GM19463 (cell line): Measurements from ENCODE around the gene AFG1L.
"Not testable (repeated sequence)": the region's sequence is repeated elsewhere in the genome, so short reads cannot be mapped to it uniquely, and the experiment has no call there.

Experiments
- ATAC-seq: cut with Tn5 transposase; IDR thresholded peaks from one replicate; pipeline ENCODE4 v1.9.1; 2021; ENCODE audit warnings: mild to moderate bottlenecking, moderate library complexity; ENCODE audit not compliant: unreplicated experiment

AFG1L gene

DNA sequence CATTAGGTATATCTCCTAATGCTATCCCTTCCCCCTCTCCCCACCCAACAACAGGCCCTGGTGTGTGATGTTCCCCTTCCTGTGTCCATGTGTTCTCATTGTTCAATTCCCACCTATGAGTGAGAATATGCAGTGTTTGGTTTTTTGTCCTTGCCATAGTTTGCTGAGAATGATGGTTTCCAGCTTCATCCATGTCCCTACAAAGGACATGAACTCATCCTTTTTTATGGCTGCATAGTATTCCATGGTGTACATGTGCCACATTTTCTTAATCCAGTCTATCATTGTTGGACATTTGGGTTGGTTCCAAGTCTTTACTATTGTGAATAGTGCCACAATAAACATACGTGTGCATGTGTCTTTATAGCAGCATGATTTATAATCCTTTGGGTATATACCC is 154.9 kb downstream of the AFG1L start:
- not testable (repeated sequence) for ATAC-seq

DNA sequence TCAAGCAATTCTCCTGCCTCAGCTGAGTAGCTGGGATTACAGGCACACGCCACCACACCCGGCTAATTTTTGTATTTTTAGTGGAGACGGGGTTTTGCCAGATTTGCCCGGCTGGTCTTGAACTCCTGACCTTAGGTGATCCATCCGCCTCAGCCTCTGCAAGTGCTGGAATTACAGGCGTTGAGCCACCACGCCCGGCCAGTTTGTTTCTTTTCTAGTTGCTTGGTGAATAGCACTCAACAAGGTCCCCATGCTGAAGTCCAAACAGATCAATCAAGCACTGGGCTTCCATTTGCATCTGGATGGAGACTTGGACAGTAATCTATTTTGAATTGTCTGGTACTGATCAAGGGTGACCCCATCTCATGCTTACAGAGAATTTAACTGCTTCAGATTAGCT is 157.0 kb downstream of the AFG1L start:
- ATAC-seq, result no peak

DNA sequence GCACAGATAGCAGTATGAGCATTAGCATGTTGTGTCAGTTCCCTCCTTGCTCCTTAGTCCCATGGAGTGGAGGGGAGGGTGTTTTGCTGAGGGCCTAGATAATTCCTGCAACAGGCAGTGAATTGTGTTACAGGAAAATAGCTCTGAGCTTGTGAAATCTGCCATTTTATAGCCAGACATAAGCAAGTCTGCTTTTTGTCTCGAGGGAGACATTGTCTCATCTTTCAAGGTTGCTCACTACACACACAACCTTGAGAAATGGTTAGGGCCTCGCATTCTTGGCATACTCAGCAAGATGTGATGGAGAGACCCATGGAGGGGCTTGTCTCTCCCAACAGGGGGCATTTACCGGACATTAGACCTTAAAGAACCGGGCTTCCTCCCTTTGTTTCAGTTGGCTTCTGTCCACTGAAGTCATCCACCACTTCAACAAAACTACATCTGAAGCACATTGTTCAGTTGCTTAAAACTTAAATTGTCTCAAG is 157.9 kb downstream of the AFG1L start:
- no peak for ATAC-seq

DNA sequence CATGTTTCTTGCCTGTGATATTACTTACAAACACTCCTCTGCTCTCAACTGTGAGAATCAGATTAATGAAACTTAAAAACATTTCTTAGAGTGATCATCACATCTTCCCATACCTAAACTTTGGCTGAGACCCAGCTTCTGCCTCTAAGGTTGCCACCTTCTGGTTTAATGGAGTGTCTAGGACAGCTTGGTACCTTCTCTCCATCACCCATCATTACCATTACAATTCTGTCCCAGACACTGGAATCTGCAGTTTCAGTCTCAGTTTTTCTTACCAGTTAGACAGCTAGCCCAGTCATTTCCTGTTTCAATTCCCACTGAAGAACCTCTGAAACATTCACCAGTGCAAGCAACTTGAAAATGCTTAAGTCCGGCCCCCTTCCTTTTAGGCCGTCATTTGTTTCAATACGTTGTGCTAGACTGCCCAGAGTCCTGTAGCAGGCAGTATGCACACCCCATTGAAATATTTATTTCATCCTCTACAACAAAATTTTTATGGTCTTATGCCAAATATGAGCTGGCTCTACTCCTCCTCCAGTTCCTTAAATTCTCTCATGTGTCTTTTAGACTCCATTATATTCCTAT is 158.8 kb downstream of the AFG1L start:
- no peak for ATAC-seq

DNA sequence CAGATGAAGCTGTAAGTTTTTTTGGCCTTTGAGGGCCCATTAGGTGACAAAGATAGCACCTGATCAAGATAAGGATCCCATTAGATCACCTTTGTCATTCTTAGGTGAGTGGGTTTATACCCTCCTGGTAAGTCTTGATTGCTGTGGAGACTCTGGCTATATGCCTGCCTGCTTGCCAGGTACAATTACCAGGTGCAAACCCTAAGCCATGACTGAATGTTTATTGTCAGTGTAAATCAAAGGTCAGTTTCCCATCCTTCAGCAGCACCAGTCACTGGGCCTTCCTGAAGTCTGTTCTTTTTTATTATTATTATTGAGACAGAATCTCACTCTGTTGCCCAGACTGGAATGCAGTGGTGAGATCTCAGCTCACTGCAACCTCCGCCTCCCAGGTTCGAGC is 159.5 kb downstream of the AFG1L start:
- no peak for ATAC-seq

DNA sequence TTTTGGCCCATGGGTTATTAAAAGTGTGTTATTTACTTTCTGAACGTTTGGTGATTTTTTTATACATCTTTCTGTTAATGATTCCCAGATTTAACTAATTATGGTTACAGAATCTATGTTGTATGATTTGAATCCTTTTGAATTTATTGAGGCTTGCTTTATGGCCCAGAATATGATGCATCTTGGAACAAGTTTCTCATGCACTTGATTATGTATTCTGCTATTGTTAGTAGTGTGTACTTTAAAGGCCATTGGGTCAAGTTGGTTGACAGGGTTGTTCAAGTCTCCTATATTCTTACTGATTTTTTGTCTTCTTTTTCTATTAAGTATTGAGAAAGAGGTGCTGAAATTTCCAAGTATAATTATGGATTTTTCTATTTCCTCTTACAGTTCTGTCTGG is 160.8 kb downstream of the AFG1L start:
- ATAC-seq, result no peak

DNA sequence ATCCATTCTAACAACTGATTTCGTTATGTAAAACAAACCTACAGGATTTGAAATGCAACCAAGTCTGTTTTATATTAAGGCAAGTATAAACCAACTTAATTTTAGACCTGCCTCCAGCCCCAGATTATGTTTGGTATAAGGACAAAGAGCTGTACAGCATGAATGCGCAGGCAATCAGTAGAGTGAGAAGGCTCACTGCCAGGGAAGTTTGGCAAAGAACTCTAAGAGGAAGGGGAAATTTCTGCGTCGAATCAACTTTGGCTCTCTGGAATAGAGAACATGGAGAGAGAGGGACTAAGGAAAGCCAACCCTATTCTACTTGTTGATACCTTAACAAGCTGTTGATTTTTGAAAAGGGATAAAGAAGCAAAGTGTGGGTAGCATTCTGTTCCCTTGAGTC is 168.9 kb downstream of the AFG1L start:
- ATAC-seq, result no peak

DNA sequence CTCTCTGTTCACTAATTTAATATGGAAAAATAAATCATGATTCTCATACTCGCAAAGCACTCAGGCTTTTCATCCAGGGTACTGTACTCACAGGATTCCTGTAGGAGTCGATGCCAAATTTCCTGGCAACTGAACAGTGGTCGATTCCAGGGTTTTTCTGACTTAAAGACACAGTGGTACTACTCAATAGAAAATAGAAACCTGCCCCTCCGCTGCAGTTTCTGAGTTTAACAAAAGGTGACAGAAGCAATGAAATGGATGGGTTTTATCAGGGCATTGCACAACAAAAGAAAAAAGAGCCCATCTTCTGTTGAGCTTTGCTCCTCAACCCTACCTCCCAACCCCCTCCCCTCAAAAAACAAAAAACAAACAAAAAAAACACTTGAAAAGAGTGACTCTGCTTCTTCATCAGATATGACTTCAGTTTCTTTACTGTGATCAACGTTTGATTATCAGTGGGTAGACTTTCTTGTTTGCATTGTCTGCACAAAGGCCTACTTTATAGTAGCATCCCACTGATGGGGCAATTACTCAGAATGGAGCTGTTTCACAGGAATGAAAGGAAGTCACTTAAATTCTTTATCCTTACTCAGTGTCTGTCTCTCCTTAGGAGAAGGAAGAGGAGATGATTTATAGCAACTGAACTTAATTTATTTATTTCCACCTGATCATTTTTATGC is 169.7 kb downstream of the AFG1L start:
- ATAC-seq, result no peak

DNA sequence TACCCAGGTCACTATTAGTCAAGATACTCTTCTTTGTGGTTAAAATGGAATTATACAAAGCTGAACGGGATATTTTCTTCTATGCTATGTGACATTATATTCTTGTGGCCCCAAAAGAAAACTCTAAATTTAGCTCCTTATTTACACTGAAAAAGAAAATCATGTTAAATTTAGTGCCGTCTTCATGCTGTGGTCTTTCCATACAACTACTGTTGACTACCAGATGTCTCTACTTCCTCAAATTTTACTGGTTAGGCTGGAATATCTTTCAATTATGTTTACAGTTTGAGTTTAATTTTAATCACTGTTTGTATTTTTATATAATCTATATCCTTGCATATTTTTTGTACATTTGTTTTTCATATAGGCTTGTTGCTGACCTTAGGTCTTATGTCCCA is 170.2 kb downstream of the AFG1L start:
- no peak for ATAC-seq

DNA sequence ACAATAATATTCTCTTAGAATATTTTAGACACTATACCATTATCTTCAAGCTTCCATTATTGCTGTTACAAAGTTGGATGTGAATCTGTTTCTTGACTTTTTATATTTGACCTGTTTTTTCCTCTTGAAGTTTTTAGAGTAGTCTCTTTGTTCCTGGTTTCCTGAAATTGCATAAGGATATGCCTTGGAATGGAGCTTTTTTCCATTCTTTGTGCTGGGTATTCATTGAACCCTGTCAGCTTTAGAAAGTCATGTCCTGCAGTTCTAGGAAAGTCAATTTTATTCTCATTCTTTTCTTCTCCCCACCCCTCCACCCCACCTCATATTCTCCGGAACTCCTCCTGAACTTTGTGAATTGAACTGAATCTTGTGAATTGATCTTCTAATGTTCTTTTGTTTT is 173.5 kb downstream of the AFG1L start:
- ATAC-seq, result no peak

DNA sequence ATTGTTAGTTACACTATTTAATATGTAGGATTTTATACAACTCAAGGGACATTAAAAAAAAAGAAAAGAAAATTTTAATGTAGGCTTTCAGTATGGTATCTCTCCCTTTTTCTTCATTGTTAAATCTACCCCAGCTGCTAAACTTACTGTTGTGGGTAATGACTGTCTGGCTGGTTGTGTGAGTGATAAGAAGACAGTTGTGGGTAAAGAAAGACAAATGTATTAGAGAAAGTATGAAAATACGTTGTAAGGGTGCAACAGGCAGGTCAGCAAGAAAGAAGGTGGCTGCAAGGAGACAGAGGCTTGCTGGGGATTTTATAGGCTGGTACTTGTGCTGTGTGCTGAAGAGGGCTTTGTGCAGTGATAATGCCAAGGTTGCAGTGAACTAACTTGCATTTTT is 174.5 kb downstream of the AFG1L start:
- no peak for ATAC-seq

DNA sequence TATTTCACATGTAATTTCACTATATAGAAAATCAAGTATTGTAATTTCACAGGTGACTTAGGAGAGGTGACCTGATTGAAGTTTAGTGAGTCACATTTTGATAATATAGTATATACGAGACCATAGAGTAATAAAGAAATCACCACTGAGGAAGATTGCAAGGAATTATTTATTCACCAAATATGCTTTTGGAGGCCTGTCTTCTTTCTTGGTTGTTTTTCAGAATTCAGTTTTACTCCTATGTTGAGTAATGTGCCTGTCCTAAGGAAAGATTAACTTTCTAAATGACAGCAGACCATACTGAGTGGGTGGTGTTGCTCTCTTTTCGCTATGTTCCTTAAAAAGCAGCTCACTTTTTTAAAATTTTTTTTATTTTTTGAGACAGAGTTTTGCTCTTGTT is 178.3 kb downstream of the AFG1L start:
- no peak for ATAC-seq

DNA sequence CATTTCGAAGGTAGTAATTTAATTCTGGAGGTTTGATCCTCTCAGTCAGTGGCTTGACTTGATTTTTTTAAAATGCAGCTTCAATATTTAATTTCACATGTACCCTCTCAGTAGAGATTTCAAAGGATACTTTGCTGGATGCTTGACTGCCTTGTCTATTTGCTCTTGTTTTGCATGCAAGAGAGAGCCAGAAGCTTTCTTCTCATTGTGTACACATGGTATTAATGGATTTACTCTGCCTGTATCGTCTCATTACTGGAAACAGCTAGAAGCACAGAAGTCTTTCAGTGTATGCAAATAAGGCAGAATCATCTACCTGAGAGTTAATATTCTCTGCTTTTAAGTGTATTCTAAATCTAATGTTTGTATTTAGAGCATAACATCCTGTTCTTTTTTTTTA is 181.5 kb downstream of the AFG1L start:
- ATAC-seq, result no peak

DNA sequence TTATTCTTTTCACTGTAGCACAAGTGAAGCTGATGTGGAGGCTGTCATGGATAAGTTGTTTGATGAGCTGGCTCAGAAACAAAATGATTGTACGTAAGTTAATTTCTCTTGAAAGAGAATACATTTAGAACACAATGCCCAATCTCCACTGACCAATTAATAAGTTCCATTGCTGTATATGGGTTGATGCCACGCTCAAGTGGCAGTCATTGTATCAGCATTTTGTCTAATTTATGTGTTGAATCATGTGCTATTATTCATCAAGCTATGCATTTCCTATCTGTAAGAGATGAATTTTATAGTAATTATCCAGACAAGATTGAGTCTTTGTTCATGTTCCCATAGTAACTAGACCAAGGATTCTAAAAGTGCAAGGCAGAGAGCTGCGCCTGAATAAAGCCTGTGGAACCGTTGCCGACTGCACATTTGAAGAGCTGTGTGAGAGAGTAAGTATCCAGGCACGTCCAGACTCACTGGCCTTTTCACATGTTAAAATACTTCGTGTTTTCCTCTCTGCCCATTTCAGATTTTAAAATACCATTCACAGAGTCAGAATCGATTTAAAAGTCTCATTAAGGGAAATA is 182.1 kb downstream of the AFG1L start:
- ATAC-seq, result no peak

DNA sequence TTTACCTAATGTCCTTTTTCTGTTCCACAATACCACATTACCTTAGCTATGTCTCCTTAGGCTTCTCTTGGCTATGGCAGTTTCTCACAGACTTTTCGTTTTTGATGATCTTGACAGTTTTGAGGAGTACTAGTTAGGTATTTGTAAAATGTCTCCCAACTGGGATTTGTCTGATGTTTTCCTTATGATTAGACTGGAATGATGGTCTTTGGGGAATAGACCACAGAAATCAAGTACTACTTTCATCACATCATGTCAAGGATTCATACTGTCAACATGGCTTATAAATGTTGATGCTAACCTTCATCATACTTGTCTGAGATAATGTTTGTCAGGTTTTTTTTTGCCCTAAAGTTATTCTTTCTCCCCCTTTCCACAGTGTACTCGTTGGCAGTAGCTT is 187.7 kb downstream of the AFG1L start:
- ATAC-seq, result no peak

DNA sequence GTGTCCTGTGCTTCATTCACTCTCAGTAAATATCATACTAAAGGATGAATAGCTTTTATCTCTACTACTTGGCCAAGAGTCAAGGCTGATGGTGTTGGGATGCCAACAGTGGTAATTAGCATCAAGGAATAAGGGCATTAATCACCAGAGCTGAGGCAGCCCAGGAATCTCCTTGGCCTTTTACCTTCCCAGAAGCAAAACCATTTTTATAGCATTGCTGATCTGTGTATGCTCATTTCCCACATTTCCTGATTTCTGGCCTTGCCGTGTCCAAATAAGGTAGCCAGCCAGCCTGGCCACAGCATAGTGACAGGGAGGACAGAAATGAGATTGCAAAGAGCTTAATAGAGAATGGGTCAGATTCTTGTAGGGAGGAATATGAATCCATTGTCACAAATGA is 189.2 kb downstream of the AFG1L start:
- ATAC-seq, result no peak

DNA sequence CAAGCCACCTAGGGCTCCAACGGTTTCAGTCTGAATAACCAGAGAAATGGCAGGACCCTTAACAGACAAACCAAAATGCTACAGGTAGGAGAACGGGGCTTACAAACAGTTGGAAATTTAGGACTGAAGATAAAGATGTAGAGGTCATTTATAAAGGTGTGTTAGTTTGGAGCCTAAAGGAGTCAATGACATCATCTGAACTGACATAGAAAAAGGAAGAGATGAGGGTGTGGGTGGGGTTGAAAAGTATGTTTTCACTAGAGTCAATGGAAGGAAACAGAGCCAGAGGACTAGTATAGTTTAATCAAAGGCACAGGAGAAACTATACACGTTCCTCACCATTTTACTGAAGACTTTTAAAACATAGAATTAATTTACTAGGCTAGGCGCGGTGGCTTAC is 194.8 kb downstream of the AFG1L start:
- no peak for ATAC-seq

DNA sequence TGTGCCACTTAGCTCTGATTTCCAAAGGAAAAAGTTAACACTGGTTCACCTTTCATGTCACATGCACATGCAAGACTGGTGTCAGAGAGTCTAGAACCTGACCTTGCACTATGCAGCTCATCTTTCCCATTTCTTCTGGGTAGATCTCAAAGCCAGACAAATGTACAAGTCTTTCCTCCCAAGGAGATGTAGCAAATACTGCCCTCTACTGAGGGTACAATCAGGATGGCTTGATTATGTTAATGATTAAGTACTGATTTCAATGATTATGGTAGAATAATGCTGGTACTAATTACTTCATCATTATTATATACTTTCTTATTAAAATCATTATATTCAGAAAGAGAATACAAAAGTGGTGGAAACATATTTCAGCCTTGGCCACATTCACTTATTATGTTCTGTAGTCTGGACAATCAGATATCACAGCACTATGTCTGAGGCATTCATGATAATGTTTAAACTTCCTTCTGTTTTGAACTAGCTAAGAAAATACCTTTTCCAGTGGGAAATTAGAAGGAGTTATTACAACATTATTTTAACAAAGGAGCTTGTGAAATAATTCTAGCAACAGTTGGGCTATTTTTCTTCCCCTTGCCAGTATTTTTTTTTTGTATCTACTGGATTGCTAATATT is 197.4 kb downstream of the AFG1L start:
- no peak for ATAC-seq

DNA sequence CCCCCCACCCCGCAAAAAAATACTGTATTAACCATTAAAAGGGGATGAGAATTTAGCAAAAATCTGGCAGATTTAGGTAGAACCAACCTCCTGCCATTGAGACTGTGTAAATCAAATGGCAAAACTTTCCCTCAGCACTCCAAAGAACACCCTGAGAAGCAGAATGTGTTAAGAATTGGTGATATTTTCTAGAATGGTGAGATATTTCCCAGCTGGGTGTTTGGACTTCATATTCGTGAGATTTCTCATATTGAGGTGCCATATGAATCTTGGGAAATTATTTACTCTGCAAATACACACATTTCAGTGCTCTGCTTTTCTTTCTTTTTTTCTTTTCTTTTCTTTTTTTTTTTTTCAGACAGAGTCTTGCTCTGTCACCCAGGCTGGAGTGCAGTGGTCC is 199.6 kb downstream of the AFG1L start:
- ATAC-seq, result no peak

DNA sequence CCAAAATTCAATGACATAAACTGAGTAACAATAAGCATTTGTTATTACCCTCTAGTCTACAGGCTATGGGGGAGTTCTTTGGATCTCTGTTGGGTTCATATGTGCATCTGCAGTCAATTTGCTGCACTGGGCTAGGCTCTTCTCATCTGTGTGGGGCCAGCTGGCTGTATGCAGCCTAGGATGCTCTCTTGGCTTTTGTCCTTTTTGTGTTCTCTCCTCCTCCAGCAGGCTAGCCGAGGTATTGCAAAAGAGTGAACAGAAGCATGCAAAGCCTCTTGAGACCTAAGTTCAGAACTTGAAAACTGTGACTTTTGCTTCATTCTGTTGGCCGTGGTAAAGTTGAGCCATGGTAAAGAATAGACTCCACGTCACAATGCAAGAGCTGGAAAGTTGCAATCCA is 203.0 kb downstream of the AFG1L start:
- ATAC-seq, result no peak

DNA sequence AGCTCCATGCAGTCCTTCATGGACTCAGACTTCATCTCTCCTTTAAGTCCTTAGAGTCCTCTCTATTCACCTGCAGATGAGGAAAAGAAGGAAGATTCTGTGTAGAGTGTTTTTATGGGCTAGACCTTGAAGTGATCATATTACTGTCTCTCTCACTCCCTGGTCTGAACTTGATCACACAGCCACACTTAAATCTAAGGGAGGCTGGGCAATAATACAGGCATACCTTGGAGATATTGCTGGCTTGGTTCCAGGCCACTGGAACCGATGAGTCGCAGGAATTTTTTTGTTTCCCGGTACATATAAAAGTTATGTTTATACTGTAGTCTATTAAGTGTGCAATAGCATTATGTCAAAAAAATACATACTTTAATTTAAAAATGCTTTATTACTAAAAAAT is 206.7 kb downstream of the AFG1L start:
- no peak for ATAC-seq

DNA sequence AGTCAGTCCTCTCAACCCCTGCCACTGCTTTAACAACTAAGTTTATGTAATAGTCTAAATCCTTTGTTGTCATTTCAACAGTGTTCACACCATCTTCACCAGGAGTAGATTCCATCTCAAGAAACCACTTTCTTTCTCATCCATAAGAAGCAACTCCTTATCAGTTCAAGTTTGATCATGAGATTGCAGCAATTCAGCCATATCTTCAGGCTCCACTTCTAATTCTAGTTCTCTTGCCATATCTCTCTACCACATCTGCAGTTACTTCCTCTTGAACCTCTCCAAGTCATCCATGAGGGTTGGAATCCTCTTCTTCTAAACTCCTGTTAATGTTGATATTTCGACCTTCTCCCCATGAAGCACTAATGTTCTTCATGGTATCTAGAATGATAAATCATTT is 208.0 kb downstream of the AFG1L start:
- no peak for ATAC-seq
